D721Med (cell line): ENCODE measurements around the gene CRB3.

Source experiments
- DNase-seq: peaks from one replicate; pipeline ENCODE4 v3.0.0; 2011; ENCODE audit warnings: low spot score; ENCODE audit not compliant: insufficient read length
- FAIRE-seq: peaks from 2 replicates; lab custom pipeline; 2011; peaks lifted over from hg19 to GRCh38; lab: Jason Lieb, UNC
- TF ChIP-seq, protein P1 (sequence below): IDR thresholded peaks from 2 replicates; pipeline ENCODE4 v1.5.1; 2012; ENCODE audit warnings: mild to moderate bottlenecking, control low read depth; ENCODE audit not compliant: insufficient read depth; ENCODE audit errors: missing control alignments

The CRB3 gene

DNA sequence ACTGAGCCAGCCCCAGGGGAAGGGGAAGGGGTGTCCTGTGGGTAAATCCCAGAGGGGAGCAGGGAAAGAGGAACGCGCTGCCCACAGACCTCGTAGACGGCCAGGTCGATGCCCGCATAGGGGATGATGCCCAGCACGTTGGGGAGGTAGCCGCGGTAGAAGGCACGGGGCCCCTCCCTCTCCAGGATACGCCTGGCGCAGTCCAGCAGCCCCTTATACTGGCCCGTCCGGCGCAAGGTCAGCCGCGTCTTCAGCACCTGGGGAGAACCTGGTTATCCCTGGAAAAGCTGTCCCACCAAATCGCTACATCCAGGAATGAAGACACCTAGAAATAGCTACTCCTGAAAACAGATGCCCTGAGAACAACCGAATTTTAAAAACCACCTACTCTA lies 11.9 kb upstream of the CRB3 start:
- DNase-seq, result no peak
- TF ChIP-seq, protein P1, sequence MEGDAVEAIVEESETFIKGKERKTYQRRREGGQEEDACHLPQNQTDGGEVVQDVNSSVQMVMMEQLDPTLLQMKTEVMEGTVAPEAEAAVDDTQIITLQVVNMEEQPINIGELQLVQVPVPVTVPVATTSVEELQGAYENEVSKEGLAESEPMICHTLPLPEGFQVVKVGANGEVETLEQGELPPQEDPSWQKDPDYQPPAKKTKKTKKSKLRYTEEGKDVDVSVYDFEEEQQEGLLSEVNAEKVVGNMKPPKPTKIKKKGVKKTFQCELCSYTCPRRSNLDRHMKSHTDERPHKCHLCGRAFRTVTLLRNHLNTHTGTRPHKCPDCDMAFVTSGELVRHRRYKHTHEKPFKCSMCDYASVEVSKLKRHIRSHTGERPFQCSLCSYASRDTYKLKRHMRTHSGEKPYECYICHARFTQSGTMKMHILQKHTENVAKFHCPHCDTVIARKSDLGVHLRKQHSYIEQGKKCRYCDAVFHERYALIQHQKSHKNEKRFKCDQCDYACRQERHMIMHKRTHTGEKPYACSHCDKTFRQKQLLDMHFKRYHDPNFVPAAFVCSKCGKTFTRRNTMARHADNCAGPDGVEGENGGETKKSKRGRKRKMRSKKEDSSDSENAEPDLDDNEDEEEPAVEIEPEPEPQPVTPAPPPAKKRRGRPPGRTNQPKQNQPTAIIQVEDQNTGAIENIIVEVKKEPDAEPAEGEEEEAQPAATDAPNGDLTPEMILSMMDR, result no peak
- no peak for FAIRE-seq

DNA sequence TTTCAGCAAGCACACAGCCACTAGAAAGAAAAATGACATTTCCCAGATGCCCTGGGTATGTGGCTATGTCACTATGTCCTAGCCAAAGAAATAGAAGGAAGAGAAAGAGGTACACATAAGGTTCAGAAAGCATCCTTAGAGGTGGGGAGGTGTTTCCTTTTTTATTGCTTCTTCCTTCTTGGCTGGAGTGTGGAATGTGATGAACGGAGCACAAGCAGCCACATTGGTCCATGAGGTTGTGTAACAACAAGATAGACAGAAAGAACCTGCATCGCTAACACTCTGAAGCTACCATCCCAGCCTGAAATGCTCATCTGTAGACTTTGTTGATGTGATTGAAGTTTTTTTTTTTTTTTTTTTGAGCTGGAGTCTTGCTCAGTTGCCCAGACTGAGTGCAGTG lies 11.2 kb upstream of the CRB3 start:
- DNase-seq, result no peak
- no peak for FAIRE-seq
- TF ChIP-seq, protein P1, result no peak

DNA sequence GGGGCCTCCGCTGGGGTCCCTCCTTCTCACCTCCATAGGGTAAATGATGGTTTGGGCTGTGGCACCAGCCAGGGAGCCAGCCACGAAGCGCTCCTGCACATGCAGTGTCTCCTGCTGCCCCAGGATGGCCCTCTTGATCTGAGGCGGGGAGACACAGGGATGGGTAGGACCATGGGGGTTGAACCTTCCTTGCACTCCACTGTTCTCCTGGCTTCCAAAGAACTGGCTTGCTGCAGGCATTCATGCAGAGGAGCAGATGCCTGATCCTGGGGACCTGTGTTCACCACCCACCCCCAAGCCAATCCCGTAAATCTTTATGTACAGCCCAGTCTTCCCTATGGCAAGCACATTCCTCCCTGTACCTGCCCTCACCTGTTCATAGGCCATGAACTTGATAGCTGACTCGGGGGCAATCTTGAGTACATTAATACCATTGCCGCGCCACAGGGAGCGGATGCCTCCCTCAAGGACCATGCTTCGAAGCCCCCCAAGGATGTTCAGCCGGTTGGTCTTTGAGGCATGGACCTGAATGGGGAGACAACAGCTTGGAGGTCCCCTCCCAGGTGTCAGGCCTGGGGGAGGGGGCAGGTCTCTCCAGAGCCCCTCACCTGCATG lies 10.0 kb upstream of the CRB3 start:
- TF ChIP-seq, protein P1, result no peak
- FAIRE-seq, result no peak
- no peak for DNase-seq

DNA sequence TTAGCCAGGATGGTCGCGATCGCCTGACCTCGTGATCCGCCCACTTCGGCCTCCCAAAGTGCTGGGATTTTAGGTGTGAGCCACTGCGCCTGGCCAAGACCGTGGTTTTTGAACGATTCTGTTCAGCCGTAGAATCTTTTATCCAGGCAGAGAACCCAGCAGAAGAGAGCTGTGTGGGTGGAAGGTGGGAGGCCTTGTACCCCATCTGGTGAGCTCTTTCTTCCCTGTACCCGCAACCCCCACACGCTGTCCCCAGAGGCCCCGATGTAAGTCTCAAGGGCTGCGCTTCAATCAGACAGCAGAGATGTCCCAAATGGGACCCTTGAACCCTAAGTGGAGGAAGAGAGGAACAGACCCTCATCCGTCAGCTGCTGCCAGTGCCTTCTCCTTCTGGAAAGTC lies 8.1 kb upstream of the CRB3 start:
- DNase-seq (no peak), FAIRE-seq (no peak)
- TF ChIP-seq, protein P1, result no peak

DNA sequence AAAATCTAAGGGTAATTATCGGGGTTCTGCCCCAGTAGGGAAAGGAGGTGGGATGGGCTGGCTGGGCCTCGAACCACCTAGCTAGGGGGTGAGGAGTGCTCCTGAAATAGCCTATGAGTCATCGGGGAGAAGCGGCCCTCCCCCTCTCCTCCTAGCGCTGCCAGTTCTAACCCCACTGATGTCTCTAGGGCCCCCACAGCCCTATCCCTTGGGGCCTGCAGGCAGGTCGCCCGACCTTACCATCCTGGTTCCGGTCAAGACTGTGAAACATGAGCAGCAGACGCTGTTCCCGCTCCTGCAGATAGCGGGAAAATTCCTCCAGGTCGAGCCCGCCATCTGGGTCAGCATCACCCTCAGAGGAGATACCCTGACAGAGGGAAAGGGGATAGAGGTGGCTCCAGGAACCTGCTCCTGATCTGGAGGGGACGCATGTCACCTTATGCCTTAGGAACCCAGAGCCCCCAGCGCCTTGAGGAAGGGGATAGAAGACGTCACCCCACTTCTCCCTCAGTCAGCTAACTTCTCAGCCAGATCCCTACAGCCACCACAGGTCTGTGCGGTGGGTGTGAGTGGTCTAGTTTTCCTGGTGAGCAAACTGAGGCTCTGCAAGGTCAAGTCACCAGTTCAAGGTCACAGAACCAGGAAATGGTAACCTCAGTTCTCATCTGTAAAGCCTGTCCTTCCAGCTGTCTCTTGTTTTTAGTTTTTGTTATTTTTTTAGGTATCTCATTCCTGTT lies 5.9 kb upstream of the CRB3 start:
- TF ChIP-seq, protein P1, result no peak
- FAIRE-seq (no peak), DNase-seq (no peak)

DNA sequence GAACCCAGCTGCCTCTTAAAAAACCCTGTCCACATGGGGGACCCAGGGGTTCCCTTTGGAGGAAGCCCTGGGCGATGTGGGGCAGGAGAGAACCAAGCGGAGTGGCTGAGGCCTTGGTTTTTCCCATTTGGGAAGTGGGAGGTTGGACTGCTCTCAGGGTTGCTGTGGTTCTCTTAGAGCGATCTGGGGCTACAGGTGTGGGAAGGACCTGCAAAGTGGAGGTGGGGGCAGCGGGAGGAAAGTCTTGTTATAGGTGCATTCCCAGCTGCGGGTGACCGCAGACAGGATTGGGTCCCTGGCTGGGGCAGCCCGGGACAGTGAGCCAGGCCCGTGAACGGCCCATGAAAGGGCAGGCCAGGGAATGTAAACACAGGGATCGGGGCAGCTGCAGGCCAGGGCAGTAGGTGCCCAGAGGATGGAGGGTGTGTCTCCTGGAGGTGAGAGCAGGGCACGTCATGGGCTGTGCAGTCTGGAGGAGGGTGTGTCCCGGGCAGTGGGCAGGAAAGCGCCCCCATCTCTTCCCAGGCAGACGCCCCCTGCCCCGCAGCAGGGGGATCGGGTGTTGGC lies 5.3 kb upstream of the CRB3 start:
- FAIRE-seq (no peak), DNase-seq (no peak)
- TF ChIP-seq, protein P1, result no peak
